NCI-H187 (cell line): ENCODE measurements around the gene ADARB2.

Source experiments
- DNase-seq, 2 experiments: peaks; one replicate each; lab custom pipeline; 2025; lab: John Stamatoyannopoulos, UW

ADARB2 gene

GRCh38 chr10:1204434-1205326 lies 532.6 kb downstream of the ADARB2 start:
- no peak for DNase-seq

GRCh38 chr10:1203704-1204103 lies 533.6 kb downstream of the ADARB2 start:
- no peak for DNase-seq

GRCh38 chr10:1203216-1203615 lies 534.1 kb downstream of the ADARB2 start:
- no peak for DNase-seq

GRCh38 chr10:1202343-1202742 lies 535.0 kb downstream of the ADARB2 start:
- no peak for DNase-seq

GRCh38 chr10:1200866-1201807 lies 536.2 kb downstream of the ADARB2 start:
- DNase-seq: no peak

- no peak for DNase-seq
These were observed 537.2 kb downstream of the ADARB2 start for GRCh38 chr10:1199897-1200721.

GRCh38 chr10:1199345-1199673 lies 538.0 kb downstream of the ADARB2 start:
- no peak for DNase-seq

- peak; percentile 31 to 55 for DNase-seq
These were observed 538.6 kb downstream of the ADARB2 start for GRCh38 chr10:1198453-1199344.

GRCh38 chr10:1197384-1197783 lies 539.9 kb downstream of the ADARB2 start:
- no peak for DNase-seq

- no peak for DNase-seq
These were observed 540.7 kb downstream of the ADARB2 start for GRCh38 chr10:1196656-1197055.

GRCh38 chr10:1195828-1196227 lies 541.5 kb downstream of the ADARB2 start:
- no peak for DNase-seq

- DNase-seq: no peak
These were observed 543.2 kb downstream of the ADARB2 start for GRCh38 chr10:1194161-1194560.

GRCh38 chr10:1193561-1193960 lies 543.8 kb downstream of the ADARB2 start:
- no peak for DNase-seq

GRCh38 chr10:1191752-1192151 lies 545.6 kb downstream of the ADARB2 start:
- DNase-seq: no peak

GRCh38 chr10:1190791-1191490 lies 546.4 kb downstream of the ADARB2 start:
- DNase-seq: no peak

GRCh38 chr10:1190052-1190395 lies 547.3 kb downstream of the ADARB2 start:
- DNase-seq: no peak

- DNase-seq: no peak
These were observed 547.9 kb downstream of the ADARB2 start for GRCh38 chr10:1189166-1190051.

- no peak for DNase-seq
These were observed 548.7 kb downstream of the ADARB2 start for GRCh38 chr10:1188558-1189135.
